DMS53 treated with DMSO at 0.1 percent for 48 hours (cell line): Measurements from ENCODE around the gene NLRX1.
"Not testable (repeated sequence)": the region's sequence is repeated elsewhere in the genome, so short reads cannot be mapped to it uniquely, and the experiment has no call there.

Source experiments
- DNase-seq: peaks from one replicate; lab custom pipeline; 2025; ENCODE audit not compliant: unreplicated experiment; lab: John Stamatoyannopoulos, UW

The NLRX1 gene

GRCh38 chr11:119206511-119207414 lies 38.2 kb downstream of the NLRX1 start:
- DNase-seq = no peak

GRCh38 chr11:119207415-119207960 lies 39.0 kb downstream of the NLRX1 start:
- DNase-seq = no peak

GRCh38 chr11:119209186-119209585 lies 40.7 kb downstream of the NLRX1 start:
- DNase-seq = no peak

- no peak for DNase-seq
Observed at GRCh38 chr11:119210050-119210449, 41.5 kb downstream of the NLRX1 start.

GRCh38 chr11:119218141-119218878 lies 49.8 kb downstream of the NLRX1 start:
- DNase-seq = no peak

- no peak for DNase-seq
Observed at GRCh38 chr11:119222308-119222707, 53.8 kb downstream of the NLRX1 start.

GRCh38 chr11:119222891-119223290 lies 54.4 kb downstream of the NLRX1 start:
- DNase-seq = no peak

- no peak for DNase-seq
Observed at GRCh38 chr11:119223856-119224255, 55.3 kb downstream of the NLRX1 start.

GRCh38 chr11:119228535-119229287 lies 60.2 kb downstream of the NLRX1 start:
- not testable (repeated sequence) for DNase-seq

- no peak for DNase-seq
Observed at GRCh38 chr11:119229288-119229672, 60.8 kb downstream of the NLRX1 start.

GRCh38 chr11:119229741-119230140 lies 61.2 kb downstream of the NLRX1 start:
- no peak for DNase-seq
